Adrenal gland (tissue), 5 donors: Measurements from ENCODE around the gene RPP40.
"Not testable (repeated sequence)": the region's sequence is repeated elsewhere in the genome, so short reads cannot be mapped to it uniquely, and the experiment has no call there.

Experiments used
- POLR2A ChIP-seq, 2 donors: fragments of 450-650 bp; IDR thresholded peaks; one replicate each; pipeline ENCODE4 v1.6.1; 2017; ENCODE audit warnings: antibody characterized with exemption in 2 of 2, mild to moderate bottlenecking in 2 of 2, moderate library complexity in 1 of 2
- TF ChIP-seq, protein P1 (sequence below), 6 experiments: fragments of 450-650 bp in 4 of 6; fragments of 200-600 bp in 2 of 6; sonication (generic) in 1 of 6; IDR thresholded peaks; 1 replicate in 5 of 6; 2 replicates in 1 of 6; pipeline versions ENCODE4 v1.5.1 to v1.8.0; 2016 to 2021; ENCODE audit warnings: antibody characterized with exemption in 6 of 6, mild to moderate bottlenecking in 2 of 6, moderate library complexity in 1 of 6
- donor health status: DM: no; HTN: no; CAD: no.

GRCh38 chr6:5005038-5005433, 1.2 kb upstream of the RPP40 start:
- TF ChIP-seq POLR2A (IDR thresholded peaks at IDR 0.05), result not testable (repeated sequence)
- TF ChIP-seq, protein P1, sequence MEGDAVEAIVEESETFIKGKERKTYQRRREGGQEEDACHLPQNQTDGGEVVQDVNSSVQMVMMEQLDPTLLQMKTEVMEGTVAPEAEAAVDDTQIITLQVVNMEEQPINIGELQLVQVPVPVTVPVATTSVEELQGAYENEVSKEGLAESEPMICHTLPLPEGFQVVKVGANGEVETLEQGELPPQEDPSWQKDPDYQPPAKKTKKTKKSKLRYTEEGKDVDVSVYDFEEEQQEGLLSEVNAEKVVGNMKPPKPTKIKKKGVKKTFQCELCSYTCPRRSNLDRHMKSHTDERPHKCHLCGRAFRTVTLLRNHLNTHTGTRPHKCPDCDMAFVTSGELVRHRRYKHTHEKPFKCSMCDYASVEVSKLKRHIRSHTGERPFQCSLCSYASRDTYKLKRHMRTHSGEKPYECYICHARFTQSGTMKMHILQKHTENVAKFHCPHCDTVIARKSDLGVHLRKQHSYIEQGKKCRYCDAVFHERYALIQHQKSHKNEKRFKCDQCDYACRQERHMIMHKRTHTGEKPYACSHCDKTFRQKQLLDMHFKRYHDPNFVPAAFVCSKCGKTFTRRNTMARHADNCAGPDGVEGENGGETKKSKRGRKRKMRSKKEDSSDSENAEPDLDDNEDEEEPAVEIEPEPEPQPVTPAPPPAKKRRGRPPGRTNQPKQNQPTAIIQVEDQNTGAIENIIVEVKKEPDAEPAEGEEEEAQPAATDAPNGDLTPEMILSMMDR (IDR thresholded peaks at IDR 0.05), result not testable (repeated sequence)
